ENCODE data around the gene PLA2G4B. TPM values are rescaled to one million over a fixed set of nuclear protein-coding genes. Genes with fewer than 3 reads are reported as not detected.

Gene PLA2G4B
- 22.6 and 24.3 TPM in 2 replicates for total RNA-seq
- 6.9 TPM for total RNA-seq (2013)
- polyA plus RNA-seq, result 28.8 and 33.2 TPM in 2 replicates
- polyA minus RNA-seq, result 4.6 and 4.7 TPM in 2 replicates

- ATAC-seq (ENCODE audit: low read depth), result no peak
- intact Hi-C loops (cut with micrococcal nuclease), result no loop called here
- TF ChIP-seq CTCF (IDR thresholded peaks at IDR 0.05), result no peak
- no peak for TF ChIP-seq EZH2 (IDR thresholded peaks at IDR 0.05; ENCODE audit: borderline replicate concordance, insufficient read depth, low read depth, low read length, poor library complexity, severe bottlenecking)
Measured at GRCh38 chr15:41838400-41838897, at the start of gene PLA2G4B. Gene PLA2G4B (plus strand): TSS chr15:41838847. CDS start chr15:41838914, 67 bp downstream.

GRCh38 chr15:41789236-41789635 lies 49.4 kb upstream of the PLA2G4B start:
- DNase-seq (no peak), ATAC-seq (ENCODE audit: low read depth) (no peak)
- peaks cover 30 to 35% of the 10 kb centered on the region in 2 donors for H3K4me1 ChIP-seq (ENCODE audit: control insufficient read depth in 2 of 2, insufficient read depth in 2 of 2, low read length in 2 of 2)
- no peak overlapping the region for H3K4me2 ChIP-seq (replicated peaks; ENCODE audit: low read depth, low read length, poor library complexity, severe bottlenecking)
- CTCF ChIA-PET, result interaction anchor here (0.6 to 5.5 kb wide), 3 partner anchors 16 to 257 kb away, joined by 3 to 45 read pairs (median 24); partner anchors contain the start of gene MAPKBP1
- Mint-ChIP-seq H3K4me1 (peaks cover 44% of the 10 kb centered on the region), H3K4me3 (no peak overlapping the region), H3K27me3 (no peaks in the 10 kb centered on the region), H3K9me3 (ENCODE audit: insufficient read depth) (no peaks in the 10 kb centered on the region), H3K27ac (no peak overlapping the region)
- peaks cover 53% of the 10 kb centered on the region for H3K79me2 ChIP-seq (ENCODE audit: control insufficient read depth, insufficient read depth, low read length)
- WGBS (ENCODE audit: insufficient coverage), result 20% methylated on average over 1 of the region's 4 CpGs
- no peak for TF ChIP-seq EZH2 (IDR thresholded peaks at IDR 0.05; ENCODE audit: borderline replicate concordance, insufficient read depth, low read depth, low read length, poor library complexity, severe bottlenecking)
- POLR2A ChIA-PET, result interaction anchor here (0.6 to 1.9 kb wide), 2 partner anchors 16 to 1385 kb away, joined by 3 to 5 read pairs; partner anchors contain the start of gene MAPKBP1
- no peaks in the 10 kb centered on the region for H3K27me3 ChIP-seq (replicated peaks in 1 of 4; ENCODE audit: control extremely low read depth in 1 of 4, control insufficient read depth in 3 of 4, insufficient read depth in 4 of 4, low read length in 3 of 4)
- H3K36me3 ChIP-seq (replicated peaks in 1 of 2; ENCODE audit: control extremely low read depth in 1 of 2, control insufficient read depth in 1 of 2, extremely low read depth in 1 of 2, insufficient read depth in 2 of 2, low read length in 1 of 2), result peaks cover 0 to 1% of the 10 kb centered on the region in 2 experiments
- no peak overlapping the region for H3K9ac ChIP-seq (ENCODE audit: low read length)
- intact Hi-C loops (cut with micrococcal nuclease), result no loop called here
- no peak overlapping the region for H3K27ac ChIP-seq (ENCODE audit: low read length in 2 of 2)
- no peak overlapping the region for H2AFZ ChIP-seq (ENCODE audit: insufficient read depth, low read depth, low read length, poor library complexity, severe bottlenecking)
- H3K4me3 ChIP-seq (ENCODE audit: control extremely low read depth in 1 of 5, extremely low read depth in 1 of 5, insufficient read depth in 1 of 5, low read depth in 2 of 5, low read length in 4 of 5), result no peak overlapping the region
- peaks cover 7% of the 10 kb centered on the region for H4K20me1 ChIP-seq (ENCODE audit: control insufficient read depth, insufficient read depth, low read length, poor library complexity, severe bottlenecking)
- H3K9me3 ChIP-seq (ENCODE audit: control extremely low read depth in 1 of 3, control insufficient read depth in 2 of 3, insufficient read depth in 1 of 3, low read length in 2 of 3), result peaks cover 0 to 3% (median 0%) of the 10 kb centered on the region in 3 donors

More at GRCh38 chr15:41838400-41838897, at the start of gene PLA2G4B:
- Mint-ChIP-seq H3K4me3 (no peak within 1 kb of the TSS), H3K27ac (no peak within 1 kb of the TSS), H3K27me3 (no peaks in the 10 kb centered on the region), H3K4me1 (no peaks in the 10 kb centered on the region), H3K9me3 (ENCODE audit: insufficient read depth) (no peaks in the 10 kb centered on the region)
- Histone ChIP-seq H3K4me3 (ENCODE audit: control extremely low read depth in 1 of 5, extremely low read depth in 1 of 5, insufficient read depth in 1 of 5, low read depth in 2 of 5, low read length in 4 of 5) (no peak within 1 kb of the TSS), H3K9ac (ENCODE audit: low read length) (no peak within 1 kb of the TSS), H4K20me1 (ENCODE audit: control insufficient read depth, insufficient read depth, low read length, poor library complexity, severe bottlenecking) (peaks cover 41% of the 10 kb centered on the region), H3K79me2 (ENCODE audit: control insufficient read depth, insufficient read depth, low read length) (peaks cover 12% of the 10 kb centered on the region), H3K36me3 (replicated peaks in 1 of 2; ENCODE audit: control extremely low read depth in 1 of 2, control insufficient read depth in 1 of 2, extremely low read depth in 1 of 2, insufficient read depth in 2 of 2, low read length in 1 of 2) (peaks cover 0 to 9% of the 10 kb centered on the region in 2 experiments), H3K4me1 (ENCODE audit: control insufficient read depth in 2 of 2, insufficient read depth in 2 of 2, low read length in 2 of 2) (no peaks in the 10 kb centered on the region), H3K9me3 (ENCODE audit: control extremely low read depth in 1 of 3, control insufficient read depth in 2 of 3, insufficient read depth in 1 of 3, low read length in 2 of 3) (no peaks in the 10 kb centered on the region), H2AFZ (ENCODE audit: insufficient read depth, low read depth, low read length, poor library complexity, severe bottlenecking) (no peak within 1 kb of the TSS), H3K27me3 (replicated peaks in 1 of 4; ENCODE audit: control extremely low read depth in 1 of 4, control insufficient read depth in 3 of 4, insufficient read depth in 4 of 4, low read length in 3 of 4) (no peaks in the 10 kb centered on the region), H3K27ac (ENCODE audit: low read length in 2 of 2) (no peak within 1 kb of the TSS), H3K4me2 (replicated peaks; ENCODE audit: low read depth, low read length, poor library complexity, severe bottlenecking) (no peak within 1 kb of the TSS)
- CTCF ChIA-PET, result no interaction called here
- POLR2A ChIA-PET, result no interaction called here
- WGBS (ENCODE audit: insufficient coverage), result 98% methylated on average over 6 of the region's 6 CpGs
- no peak for DNase-seq
